K562 (cell line): ENCODE measurements around the gene CHN1.

ENCODE experiments used
- EP300 ChIP-seq: IDR thresholded peaks from 2 replicates; pipeline ENCODE4 v1.6.1; 2012; ENCODE audit warnings: low read length, improper control_type of control experiment
- SMARCB1 ChIP-seq: IDR thresholded peaks from 2 replicates; pipeline ENCODE4 v1.6.1; 2011; ENCODE audit warnings: improper control_type of control experiment, low read depth; ENCODE audit not compliant: insufficient read length
- TF ChIP-seq, protein P1 (sequence below): fragments of 150-350 bp; IDR thresholded peaks from 2 replicates; pipeline ENCODE4 v1.6.1; 2014; ENCODE audit warnings: low read depth, mild to moderate bottlenecking, low read length, borderline replicate concordance

GRCh38 chr2:175005733-175006264 lies 618 bp upstream of the CHN1 start:
- TF ChIP-seq SMARCB1 (no peak), EP300 (no peak)
- TF ChIP-seq, protein P1, sequence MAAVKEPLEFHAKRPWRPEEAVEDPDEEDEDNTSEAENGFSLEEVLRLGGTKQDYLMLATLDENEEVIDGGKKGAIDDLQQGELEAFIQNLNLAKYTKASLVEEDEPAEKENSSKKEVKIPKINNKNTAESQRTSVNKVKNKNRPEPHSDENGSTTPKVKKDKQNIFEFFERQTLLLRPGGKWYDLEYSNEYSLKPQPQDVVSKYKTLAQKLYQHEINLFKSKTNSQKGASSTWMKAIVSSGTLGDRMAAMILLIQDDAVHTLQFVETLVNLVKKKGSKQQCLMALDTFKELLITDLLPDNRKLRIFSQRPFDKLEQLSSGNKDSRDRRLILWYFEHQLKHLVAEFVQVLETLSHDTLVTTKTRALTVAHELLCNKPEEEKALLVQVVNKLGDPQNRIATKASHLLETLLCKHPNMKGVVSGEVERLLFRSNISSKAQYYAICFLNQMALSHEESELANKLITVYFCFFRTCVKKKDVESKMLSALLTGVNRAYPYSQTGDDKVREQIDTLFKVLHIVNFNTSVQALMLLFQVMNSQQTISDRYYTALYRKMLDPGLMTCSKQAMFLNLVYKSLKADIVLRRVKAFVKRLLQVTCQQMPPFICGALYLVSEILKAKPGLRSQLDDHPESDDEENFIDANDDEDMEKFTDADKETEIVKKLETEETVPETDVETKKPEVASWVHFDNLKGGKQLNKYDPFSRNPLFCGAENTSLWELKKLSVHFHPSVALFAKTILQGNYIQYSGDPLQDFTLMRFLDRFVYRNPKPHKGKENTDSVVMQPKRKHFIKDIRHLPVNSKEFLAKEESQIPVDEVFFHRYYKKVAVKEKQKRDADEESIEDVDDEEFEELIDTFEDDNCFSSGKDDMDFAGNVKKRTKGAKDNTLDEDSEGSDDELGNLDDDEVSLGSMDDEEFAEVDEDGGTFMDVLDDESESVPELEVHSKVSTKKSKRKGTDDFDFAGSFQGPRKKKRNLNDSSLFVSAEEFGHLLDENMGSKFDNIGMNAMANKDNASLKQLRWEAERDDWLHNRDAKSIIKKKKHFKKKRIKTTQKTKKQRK, result no peak
